Right ventricle myocardium inferior (tissue), 1 donor: Measurements from ENCODE around the gene CYYR1. TPM values are rescaled to one million over a fixed set of nuclear protein-coding genes. Genes with fewer than 3 reads are reported as not detected.
"Not testable (repeated sequence)": the region's sequence is repeated elsewhere in the genome, so short reads cannot be mapped to it uniquely, and the experiment has no call there.

Source experiments
- ATAC-seq: fragments of 200-7000 bp; cut with Tn5 transposase; one replicate; pipeline ENCODE4 v1.9.1; 2020; ENCODE audit warnings: mild to moderate bottlenecking, moderate library complexity
- DNase-seq: peaks from one replicate; pipeline ENCODE4 v3.0.0; 2021; ENCODE audit errors: missing footprints
- intact Hi-C: fragments of 100-400 bp; cut with DNase I; formaldehyde crosslinking; loops from one replicate; pipeline ENCODE4 v1.11.0; 2022
- total RNA-seq: library from RNA; stranded (reverse); fragmentation: NEBNext Ultra II Directional; extraction: Animal tissue kit (Norgen Biotek cat#: 25700); gene quantifications from one replicate; pipeline ENCODE4 v1.2.1, GENCODE V29; 2021
- donor health status: DM: no; HTN: yes; CAD: no; lungs with severe emphysema.

The CYYR1 gene
- total RNA-seq, 1 donor from 2014 or later, result 27.3 TPM

DNA sequence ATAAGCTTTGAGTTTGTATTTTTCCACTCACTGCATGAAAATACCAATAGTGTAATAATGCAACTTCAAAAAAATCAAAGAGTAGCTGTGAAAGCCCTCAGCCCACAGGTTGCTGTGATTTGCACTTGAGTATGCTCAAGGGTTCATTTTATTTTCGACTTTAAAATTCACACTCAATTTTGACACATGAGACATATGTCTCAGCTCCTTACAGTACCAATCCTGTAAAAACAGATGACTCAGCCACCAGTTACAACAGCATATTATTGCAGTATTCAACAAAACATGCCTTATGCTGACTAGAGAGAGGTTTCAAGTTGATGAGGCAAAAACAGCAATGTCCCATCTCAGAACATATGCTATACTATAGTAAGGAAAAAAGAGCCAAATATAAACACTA is 66.1 kb downstream of the CYYR1 start:
- no peak for ATAC-seq

DNA sequence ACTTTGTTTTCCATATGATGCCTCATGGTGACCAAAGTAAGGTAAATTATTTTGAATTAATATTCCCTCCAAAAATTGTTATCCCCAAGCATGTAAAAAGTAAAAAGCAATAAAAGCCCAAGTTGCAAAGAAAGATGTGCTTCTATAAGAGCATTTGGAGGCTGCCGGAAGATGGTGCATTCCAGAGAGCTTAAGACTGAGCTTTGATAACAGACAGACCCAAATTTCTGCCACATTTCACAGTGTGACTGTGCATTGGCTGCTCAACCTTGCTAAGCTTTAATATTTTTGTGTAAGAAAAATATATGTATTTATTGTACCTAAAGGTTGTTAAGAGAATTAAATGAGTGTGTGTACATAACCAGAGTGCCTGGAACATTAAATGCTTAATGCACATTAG is 67.9 kb downstream of the CYYR1 start:
- no peak for DNase-seq
- intact Hi-C loops, result no loop called here
- ATAC-seq, result no peak

More for the DNA sequence above, 66.1 kb downstream of the CYYR1 start:
- no peak for DNase-seq
- intact Hi-C loops, result no loop called here

DNA sequence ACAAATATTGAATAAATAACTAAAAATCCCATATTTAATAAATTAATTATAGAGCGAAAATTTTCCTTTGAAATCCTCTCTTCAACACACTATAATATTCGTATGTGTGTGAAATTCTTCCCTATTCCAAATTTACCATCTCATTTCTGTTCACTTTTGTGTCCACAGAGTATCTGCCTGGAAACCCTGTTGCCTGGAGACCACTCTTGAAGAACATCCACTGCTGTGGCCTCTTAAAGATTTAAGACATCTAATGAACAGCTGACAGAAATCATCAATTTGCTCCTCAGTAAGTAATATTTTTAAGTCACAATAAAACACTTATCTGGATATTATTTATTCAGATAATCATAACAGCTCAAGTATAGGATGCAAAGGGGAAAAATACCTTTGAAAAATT is 69.7 kb downstream of the CYYR1 start:
- no peak for DNase-seq
- ATAC-seq, result no peak
- intact Hi-C loops, result no loop called here

DNA sequence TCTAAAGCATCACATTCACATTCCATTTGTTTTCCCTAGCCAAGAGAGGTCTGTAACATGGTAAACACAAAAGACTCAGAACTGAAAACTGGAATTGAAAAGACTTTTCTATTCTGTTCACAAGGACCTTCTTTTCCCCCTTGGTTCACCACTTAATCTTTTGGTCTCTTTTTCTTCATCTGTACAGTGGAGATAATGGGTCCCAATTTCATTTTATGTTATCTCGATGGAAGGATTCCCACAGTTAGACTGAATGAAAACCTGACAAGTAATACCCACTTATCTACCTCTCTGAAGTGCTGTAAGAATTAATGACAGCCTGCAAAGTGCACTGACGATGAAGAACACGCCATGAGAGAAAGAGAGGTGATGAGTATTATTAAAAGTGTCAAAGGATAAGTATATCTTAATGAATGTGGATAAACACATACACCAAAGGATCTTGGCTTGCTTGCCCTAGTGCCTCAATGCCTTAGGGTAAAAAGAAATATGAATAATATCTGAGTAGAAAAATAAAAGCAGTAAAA is 71.5 kb downstream of the CYYR1 start:
- DNase-seq (no peak), ATAC-seq (no peak)
- intact Hi-C loops, result no loop called here

DNA sequence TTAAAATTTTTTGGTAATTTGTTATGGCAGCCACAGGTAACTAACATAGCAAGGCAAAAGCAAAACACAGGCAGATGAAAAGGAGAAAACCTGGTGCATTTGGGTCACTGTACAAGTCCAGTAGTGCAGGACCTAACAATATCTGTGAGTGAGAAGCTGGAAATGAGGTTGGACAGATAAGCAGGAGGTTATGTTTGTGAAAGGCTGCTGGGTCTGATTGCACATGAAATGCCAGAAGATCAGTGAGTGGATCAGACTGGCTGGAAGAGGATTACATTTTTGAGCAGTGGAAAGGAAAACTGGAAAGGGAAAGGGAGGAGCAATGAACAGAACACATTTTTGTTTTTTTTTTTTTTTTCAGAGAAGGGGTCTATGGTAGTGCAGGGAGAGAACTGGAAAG is 73.6 kb downstream of the CYYR1 start:
- intact Hi-C loops, result no loop called here
- DNase-seq (no peak), ATAC-seq (no peak)

DNA sequence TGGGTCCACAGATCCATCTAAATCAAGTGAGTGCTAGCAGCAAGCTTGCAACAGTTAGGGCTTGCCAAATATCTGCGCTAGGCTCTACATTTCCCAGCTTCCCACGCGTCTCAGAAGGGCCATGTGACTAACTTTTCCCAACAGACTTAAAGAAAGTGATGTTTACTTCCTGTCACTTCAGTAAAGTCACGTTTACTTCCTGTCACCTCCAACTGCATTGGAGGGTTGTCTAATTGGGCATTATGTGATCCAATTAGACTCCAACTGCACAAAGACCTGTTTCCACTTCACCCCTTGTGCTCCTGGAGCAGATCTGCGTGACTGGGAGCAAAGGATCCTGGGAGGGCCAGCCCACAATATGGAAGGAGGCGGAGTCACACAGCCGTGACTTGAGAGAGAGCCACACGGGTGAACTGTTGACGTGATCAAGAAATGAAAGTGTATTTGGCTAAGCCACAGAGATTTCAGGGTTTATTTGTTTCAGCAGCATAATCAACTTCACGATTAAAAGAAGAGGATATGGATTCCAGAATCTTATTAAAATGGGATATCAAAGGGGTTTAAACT is 77.7 kb downstream of the CYYR1 start:
- intact Hi-C loops, result no loop called here
- ATAC-seq (no peak), DNase-seq (no peak)

DNA sequence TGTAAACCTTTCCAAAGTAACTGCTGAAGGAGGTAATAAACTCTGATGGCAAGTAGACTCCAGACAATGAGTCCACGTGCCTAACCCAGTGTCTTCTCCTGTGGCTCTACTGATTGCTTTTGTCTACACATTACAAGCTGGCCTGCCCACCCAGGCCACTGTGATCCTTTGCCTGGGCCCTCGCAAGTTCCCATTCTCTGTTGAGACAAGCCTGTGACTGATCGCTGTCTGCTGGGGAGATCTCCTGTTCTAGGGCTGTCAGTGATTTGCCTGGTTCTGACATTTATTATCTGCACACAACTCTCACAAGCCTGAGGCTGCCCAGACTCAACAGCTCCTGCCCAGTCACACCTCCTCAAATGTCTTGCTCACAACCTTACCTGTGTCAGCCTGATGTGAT is 81.4 kb downstream of the CYYR1 start:
- intact Hi-C loops, result no loop called here
- ATAC-seq (no peak), DNase-seq (no peak)

DNA sequence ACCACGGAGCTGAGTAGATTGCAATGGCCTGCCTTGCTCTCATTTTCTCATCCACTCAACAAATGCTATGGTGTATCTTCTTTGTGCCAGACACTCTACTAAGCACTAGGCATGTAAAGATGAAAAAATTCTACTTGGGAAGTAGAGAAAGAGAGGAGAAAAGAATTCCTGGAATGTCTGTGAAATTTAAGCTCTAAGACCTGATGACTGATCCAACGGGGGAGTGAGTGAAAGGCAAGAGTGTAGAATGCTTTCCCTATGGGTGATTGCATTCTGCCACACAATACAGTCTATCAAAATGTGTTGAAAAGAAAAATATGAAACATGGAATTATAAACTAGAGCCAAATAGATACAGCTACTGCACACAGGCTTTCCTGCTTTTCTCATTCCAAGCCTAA is 82.3 kb downstream of the CYYR1 start:
- intact Hi-C loops, result no loop called here
- DNase-seq (no peak), ATAC-seq (no peak)

DNA sequence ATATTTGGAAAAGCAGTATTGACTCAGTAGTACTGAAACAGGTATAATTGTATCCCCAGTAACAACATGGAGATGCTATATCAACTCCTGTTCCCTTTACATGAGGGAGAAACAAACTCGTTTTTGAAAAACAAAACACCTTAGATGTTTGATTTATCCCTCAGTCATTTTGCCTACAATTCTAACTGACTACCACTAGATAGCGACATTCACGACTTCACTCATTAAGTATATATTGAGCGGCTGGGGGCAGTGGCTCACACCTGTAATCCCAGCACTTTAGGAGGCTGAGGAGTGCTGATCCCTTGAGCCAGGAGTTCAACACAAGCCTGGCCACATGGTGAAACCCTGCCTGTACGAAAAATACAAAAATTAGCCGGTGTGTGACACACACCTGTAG is 83.3 kb downstream of the CYYR1 start:
- intact Hi-C loops, result loop anchor here (10.0 kb wide), 1 partner anchor 75 kb away; no protein-coding TSS in a partner anchor
- DNase-seq, result no peak
- ATAC-seq, result no peak

DNA sequence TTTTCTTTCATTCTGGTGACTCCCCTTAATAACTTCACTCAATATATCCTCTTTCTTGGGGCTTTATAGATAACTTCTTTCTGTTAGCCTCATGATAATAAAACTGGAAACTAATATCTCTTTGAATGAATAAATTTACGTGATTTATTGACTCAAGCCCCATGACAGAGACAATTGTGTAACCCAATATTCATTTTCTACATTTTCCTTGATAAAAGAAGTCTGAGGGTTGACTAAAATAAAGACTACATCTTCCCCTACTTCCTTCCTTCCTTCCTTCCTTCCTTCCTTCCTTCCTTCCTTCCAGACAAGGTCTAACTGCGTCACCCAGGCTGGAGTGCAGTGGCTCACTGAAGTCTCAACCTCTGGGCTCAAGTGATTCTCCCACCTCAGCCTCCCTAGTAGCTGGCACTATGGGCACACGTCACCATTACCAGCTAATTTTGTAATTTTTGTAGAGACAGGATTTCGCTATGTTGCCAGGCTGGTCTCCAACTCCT is 85.1 kb downstream of the CYYR1 start:
- DNase-seq (no peak), ATAC-seq (no peak)
- intact Hi-C loops, result loop anchor here (10.0 kb wide), 1 partner anchor 77 kb away; no protein-coding TSS in a partner anchor

DNA sequence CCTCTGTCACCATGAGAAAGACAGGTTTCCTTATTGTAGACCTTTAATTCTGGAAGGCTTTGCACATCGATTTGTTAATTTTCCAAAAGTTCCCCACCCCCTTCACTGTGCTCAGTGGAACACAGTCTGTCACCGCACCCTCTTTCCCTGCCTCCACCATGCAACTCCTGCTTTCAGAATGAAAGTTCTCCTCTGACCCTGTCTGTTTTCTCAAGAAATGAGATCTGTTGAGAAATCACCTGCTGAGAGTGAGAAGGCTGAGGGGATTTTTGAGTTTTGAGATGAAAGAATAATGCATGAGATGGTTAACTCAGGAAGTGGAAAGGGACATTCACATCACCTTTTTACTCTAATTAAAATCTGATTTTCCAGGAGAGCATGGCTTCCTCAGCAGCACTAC is 99.6 kb downstream of the CYYR1 start:
- no peak for ATAC-seq
- no peak for DNase-seq
- intact Hi-C loops, result no loop called here

DNA sequence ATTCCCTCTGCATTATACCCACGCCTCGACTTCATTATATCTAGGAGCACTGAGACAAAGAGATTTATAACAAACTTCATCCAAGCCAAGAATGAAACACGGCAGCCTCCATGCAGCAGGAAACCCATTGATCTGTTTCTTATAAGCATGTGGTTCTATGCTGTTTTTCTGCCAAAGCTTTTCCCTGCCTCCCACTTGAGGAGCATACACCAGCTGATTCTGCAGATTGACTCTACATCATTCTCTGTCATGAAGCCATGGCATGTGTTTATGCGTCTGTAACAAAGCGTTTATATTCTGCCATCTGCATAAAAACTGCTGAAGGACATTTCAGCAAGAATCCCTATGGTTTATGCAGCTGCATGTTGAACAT is 102.0 kb downstream of the CYYR1 start:
- intact Hi-C loops, result no loop called here
- no peak for DNase-seq
- no peak for ATAC-seq

DNA sequence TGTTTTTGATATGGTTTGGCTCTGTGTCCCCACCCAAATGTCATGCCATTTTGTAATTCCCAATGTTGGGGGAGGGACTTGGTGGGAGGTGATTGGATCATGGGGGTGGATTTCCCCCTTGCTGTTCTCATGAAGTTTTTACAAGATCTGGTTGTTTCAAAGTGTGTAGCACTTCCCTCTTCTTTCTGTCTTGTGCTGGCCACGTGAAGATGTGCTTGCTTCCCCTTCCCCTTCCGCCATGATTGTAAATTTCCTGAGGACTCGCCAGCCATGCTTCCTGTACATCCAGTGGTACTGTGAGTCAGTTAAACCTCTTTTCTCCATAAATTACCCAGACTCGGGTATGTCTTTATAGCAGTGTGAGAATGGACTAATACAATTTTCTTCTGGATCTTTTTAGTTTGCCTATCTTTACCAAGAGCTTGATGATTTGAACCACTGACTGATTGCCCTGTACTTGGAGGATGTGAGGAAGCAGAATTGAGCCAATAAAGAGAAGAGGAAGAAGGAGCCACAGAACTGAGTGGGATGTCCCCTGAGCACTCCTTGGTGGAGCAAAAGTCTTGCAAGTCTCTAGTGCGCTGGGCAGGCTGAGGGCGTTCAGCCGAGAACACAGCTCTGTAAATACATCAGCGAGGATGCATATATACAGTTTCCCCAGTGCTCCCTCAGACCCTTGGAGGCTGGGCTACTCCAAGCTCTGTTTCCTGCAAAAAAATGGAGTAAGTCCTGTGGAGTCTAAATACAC is 102.6 kb downstream of the CYYR1 start:
- ATAC-seq, result no peak
- intact Hi-C loops, result no loop called here
- DNase-seq, result no peak

DNA sequence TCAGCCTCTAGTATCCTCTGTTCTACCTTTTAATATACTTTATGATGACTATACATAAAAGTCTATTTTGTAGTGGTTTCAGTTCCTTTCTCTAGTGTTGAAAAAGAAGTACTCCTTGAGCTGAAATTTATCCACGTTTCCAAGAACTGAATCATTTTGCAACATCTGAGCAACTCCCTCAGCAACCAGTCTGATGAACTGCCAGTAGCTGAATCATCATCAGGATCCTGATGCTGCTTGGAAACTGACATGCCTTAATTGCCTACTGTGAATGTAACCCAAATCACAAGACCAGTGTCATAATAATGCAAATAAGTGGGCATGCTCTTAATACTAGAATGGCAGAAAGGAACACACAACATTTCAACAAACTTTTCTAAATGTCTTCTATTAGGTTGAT is 103.3 kb downstream of the CYYR1 start:
- intact Hi-C loops, result no loop called here
- peak; percentile 74 for ATAC-seq
- DNase-seq, result no peak

DNA sequence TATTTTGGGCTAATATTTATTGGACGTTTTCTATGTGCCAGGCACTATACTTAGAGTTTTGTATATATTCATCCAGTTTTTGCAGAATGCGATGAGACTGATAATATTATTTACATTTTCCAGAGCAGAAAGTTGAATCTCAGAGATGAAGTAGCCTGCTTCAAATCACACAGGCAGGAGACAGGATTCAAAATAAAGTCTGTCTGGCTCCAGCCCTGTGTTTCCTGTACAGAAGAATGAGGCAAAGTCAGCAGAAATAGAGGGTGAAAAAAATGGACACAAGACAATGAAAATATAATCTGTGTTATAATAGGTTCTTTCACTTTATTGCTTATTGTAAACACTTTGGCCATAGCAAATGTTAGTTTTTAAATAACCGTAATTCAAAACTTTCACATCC is 107.2 kb downstream of the CYYR1 start:
- ATAC-seq (no peak), DNase-seq (no peak)
- intact Hi-C loops, result no loop called here

DNA sequence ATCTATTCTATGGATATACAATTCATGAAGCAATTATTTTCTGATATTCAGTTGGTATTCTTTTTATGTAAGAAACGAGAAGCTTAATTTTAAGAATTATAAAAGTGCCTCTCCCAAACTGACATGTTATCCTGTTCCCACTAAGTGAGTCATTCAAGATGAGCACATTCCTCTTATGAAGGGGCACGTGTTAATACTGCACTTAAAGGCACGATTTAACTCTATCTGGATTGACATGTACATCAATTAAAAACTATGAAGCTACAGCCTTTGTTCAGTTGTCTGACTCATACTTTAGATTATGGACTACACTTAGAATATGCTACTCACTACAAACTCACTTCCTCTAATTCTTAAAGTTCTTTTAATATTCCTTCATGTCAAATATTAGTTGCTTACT is 111.6 kb downstream of the CYYR1 start:
- intact Hi-C loops, result no loop called here
- ATAC-seq, result no peak
- DNase-seq, result no peak

DNA sequence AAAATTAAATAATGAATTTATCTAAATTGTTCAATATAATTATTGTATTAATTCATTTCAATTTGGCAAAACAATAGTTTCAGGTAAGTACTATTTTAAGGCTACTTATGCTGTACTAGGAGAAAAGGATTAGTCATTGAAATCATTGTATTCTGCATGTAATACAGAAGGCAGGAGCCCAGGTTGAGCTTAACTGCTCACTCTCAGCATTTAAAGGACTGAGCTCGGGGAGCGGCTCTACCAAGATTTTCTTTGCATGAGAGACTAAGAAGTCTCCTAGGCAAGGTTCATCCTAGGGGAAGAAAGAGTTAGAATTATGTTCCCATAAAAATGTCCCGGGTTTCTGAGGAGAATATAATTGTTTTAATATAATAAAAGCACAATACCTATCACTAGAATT is 112.5 kb downstream of the CYYR1 start:
- ATAC-seq, result no peak
- intact Hi-C loops, result no loop called here
- no peak for DNase-seq

DNA sequence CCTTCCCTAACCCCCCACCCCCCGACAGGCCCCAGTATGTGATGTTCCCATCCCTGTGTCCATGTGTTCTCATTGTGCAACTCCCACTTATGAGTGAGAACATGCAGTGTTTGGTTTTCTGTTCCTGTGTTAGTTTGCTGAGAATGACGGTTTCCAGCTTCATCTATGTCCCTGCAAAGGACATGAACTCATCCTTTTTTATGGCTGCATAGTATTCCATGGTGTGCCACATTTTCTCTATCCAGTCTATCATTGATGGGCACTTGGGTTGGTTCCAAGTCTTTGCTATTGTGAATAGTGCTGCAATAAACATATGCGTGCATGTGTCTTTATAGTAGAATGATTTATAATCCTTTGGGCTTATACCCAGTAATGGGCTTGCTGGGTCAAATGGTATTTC is 114.2 kb downstream of the CYYR1 start:
- ATAC-seq, intact Hi-C loops, DNase-seq: not testable (repeated sequence)

DNA sequence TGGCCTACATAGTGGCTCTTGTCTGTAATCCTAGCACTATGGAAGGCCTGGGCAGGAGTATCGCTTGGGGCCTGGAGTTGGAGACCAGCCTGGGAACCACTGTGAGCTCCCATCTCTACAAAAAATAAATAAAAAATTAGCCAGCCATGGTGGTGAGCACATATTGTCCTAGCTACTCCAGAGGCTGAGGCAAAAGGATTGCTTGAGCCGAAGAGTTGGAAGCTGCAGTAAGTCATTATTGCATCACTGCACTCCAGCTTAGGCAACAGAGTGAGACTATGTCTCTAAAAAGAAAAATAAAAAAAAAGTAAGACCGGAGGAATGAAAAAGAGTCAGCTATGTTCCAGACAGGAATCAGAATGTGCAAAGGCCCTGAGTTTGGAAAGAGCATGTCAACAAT is 115.3 kb downstream of the CYYR1 start:
- intact Hi-C loops, result no loop called here
- DNase-seq, result no peak
- peak; percentile 72 for ATAC-seq

DNA sequence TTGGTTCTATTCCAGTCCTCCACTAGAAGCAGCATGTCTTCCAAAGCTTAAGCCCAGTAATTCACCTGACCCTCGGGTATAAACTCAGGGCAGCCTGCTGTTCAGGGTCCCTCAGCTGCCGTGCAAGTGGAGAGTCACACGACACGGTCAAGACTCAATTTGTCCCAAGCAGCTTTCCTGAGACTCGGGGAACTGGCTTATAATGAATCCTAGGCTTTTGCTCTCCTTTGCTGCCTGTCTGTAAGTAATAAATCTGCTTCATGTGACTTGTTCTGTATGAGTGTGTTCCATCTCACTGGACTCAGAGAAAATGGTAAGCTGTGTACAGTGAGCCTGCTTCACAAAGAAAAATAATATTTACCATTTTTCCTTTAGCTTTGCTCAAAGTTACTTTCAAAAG is 119.8 kb downstream of the CYYR1 start:
- intact Hi-C loops, result no loop called here
- ATAC-seq (no peak), DNase-seq (no peak)
